ENCODE measurements around the gene MVP.
A peak's percentile ranks its signal among the peaks of the same experiment; 100 is the strongest.
"Not testable (repeated sequence)": the region's sequence is repeated elsewhere in the genome, so short reads cannot be mapped to it uniquely, and the experiment has no call there.

The MVP gene

DNA sequence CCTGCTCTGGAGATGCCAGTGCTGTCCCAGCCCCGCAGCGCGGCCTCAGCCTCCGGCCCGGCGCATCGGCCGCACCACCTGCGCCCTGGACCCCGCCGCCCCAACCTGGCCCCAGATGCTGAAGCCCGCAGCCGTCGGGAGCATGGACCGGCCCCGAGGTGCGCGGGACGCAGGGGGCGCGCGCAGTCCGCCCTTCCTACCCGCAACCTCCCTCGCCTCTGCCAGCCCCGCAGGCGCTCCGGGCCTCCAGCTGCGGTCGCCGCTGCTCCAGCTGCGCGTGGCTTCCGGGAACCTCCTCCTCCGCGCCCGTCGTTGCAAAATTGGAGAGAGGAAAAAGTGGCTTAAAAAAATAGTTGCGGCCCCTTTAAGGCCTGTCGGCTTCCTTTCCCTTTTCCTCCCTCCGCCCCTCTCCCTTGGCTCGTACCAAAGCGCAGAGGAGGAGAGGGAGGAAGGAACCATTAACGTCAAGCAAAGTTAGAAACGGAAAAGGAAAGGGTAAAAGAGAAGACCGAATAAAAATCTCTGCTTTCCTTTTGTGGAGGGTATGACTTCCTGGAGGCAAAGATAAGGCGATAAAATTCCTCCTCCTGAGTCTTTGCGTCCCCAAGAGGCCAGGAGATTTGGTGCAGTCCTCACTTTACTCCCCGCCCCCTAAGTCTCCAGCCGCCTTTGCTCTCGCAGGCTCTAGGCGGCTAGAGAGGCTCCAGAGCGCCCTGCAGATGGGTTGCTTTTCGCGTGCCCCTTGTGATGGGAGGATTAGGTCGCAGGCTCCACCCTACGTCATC is 42.8 kb downstream of the MVP start, which contains the start of gene CDIPT:
TSS of gene CDIPT (minus strand) at position 343 of the 785 bp plus-strand sequence. CDS start 369 bp downstream, outside the sequence.
- peak; percentile 90 for TF ChIP-seq CTCF (IDR thresholded peaks at IDR 0.05; ENCODE audit: borderline replicate concordance, insufficient read depth, low read depth, low read length)
- H3K4me3 ChIP-seq (ENCODE audit: low read depth, low read length): peak within 1 kb of the TSS; percentile 77

DNA sequence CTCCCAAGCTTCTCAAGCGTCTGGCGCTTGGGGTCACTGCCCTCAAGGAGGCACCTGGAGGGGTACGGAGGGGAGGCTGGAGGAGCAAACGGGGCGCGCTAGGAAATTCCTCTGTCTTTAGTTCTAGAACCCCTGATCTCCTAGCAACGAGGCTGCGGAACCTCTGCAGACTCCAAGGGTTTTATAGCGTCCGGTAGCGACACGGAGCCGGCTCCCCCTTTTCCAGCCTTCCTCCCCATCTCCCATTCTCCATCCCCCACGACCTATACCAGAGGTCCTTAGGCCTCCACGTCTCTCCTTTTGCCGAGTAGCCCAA is 43.4 kb downstream of the MVP start:
- no peak for TF ChIP-seq CTCF (IDR thresholded peaks at IDR 0.05; ENCODE audit: borderline replicate concordance, insufficient read depth, low read depth, low read length)
- no peak overlapping the region for H3K4me3 ChIP-seq (ENCODE audit: low read depth, low read length)

- no peak overlapping the region for H3K4me3 ChIP-seq (ENCODE audit: low read depth, low read length)
- no peak for TF ChIP-seq CTCF (IDR thresholded peaks at IDR 0.05; ENCODE audit: borderline replicate concordance, insufficient read depth, low read depth, low read length)
Observed at GRCh38 chr16:29864205-29864604, 43.9 kb downstream of the MVP start.

GRCh38 chr16:29868396-29869009 is 48.2 kb downstream of the MVP start:
- no peak for TF ChIP-seq CTCF (IDR thresholded peaks at IDR 0.05; ENCODE audit: borderline replicate concordance, insufficient read depth, low read depth, low read length)
- H3K4me3 ChIP-seq (ENCODE audit: low read depth, low read length): no peak overlapping the region

GRCh38 chr16:29869067-29869466 is 48.8 kb downstream of the MVP start:
- H3K4me3 ChIP-seq (ENCODE audit: low read depth, low read length): not testable (repeated sequence)

GRCh38 chr16:29871822-29872546 is 51.7 kb downstream of the MVP start:
- no peak overlapping the region for H3K4me3 ChIP-seq (ENCODE audit: low read depth, low read length)
- TF ChIP-seq CTCF (IDR thresholded peaks at IDR 0.05; ENCODE audit: borderline replicate concordance, insufficient read depth, low read depth, low read length): no peak

- TF ChIP-seq CTCF (IDR thresholded peaks at IDR 0.05; ENCODE audit: borderline replicate concordance, insufficient read depth, low read depth, low read length): no peak
- H3K4me3 ChIP-seq (ENCODE audit: low read depth, low read length): no peak overlapping the region
Observed at GRCh38 chr16:29873319-29873718, 53.1 kb downstream of the MVP start.
